ENCODE results near the gene SYCN. TPM values are rescaled to one million over a fixed set of nuclear protein-coding genes. Genes with fewer than 3 reads are reported as not detected.
A peak's percentile ranks its signal among the peaks of the same experiment; 100 is the strongest.
"Not testable (repeated sequence)": the region's sequence is repeated elsewhere in the genome, so short reads cannot be mapped to it uniquely, and the experiment has no call there.

SYCN gene
- total RNA-seq, 1 experiment from 2014 or later: not detected

DNA sequence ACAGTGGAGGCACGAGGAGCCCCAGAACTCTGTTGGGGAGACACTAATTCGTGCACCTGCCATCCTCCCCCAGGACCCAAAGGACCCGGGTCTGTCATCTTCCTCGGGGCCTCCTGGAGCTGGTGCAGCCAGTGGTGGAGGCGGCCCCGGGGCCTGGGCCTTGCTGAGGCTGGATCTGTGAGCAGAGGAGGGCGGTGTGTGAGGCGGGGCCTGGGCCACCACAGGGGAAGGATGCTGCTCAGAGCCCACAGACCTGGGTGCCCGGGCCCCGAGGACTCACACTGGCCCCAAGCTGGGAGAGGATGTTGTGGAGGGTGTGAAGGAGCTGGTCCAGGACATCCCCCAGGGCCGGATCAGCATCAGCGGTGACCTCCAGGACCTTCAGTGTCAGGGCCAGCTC is 32.5 kb upstream of the SYCN start:
- Histone ChIP-seq H3K27ac (ENCODE audit: low read length) (no peak overlapping the region), H3K36me3 (ENCODE audit: insufficient read depth, low read length) (no peaks in the 10 kb centered on the region), H3K9me3 (ENCODE audit: low read length) (no peaks in the 10 kb centered on the region), H3K27me3 (ENCODE audit: low read length) (no peaks in the 10 kb centered on the region), H3K9me2 (replicated peaks; ENCODE audit: insufficient read depth, low read length) (no peaks in the 10 kb centered on the region), H3K4me2 (ENCODE audit: low read depth, low read length, poor library complexity, severe bottlenecking) (no peak overlapping the region), H3K4me1 (ENCODE audit: low read length) (peaks cover 6% of the 10 kb centered on the region), H3K79me2 (ENCODE audit: low read length) (no peaks in the 10 kb centered on the region), H2AFZ (ENCODE audit: low read length) (no peak overlapping the region), H3K9ac (ENCODE audit: low read length) (no peak overlapping the region), H3K4me3 (ENCODE audit: low read length) (no peak overlapping the region), H4K20me1 (ENCODE audit: insufficient read depth, low read depth, low read length) (no peaks in the 10 kb centered on the region)
- DNase-seq: no peak

GRCh38 chr19:39232708-39233107 is 28.6 kb upstream of the SYCN start:
- H2AFZ ChIP-seq (ENCODE audit: low read length): no peak overlapping the region
- H3K79me2 ChIP-seq (ENCODE audit: low read length): no peaks in the 10 kb centered on the region
- H3K27me3 ChIP-seq (ENCODE audit: low read length): no peaks in the 10 kb centered on the region
- H3K4me1 ChIP-seq (ENCODE audit: low read length): peaks cover 2% of the 10 kb centered on the region
- DNase-seq: no peak
- H3K4me3 ChIP-seq (ENCODE audit: low read length): no peak overlapping the region
- H3K27ac ChIP-seq (ENCODE audit: low read length): no peak overlapping the region
- no peaks in the 10 kb centered on the region for H3K9me3 ChIP-seq (ENCODE audit: low read length)
- H3K36me3 ChIP-seq (ENCODE audit: insufficient read depth, low read length): no peaks in the 10 kb centered on the region
- no peak overlapping the region for H3K9ac ChIP-seq (ENCODE audit: low read length)
- H3K4me2 ChIP-seq (ENCODE audit: low read depth, low read length, poor library complexity, severe bottlenecking): no peak overlapping the region
- H4K20me1 ChIP-seq (ENCODE audit: insufficient read depth, low read depth, low read length): no peaks in the 10 kb centered on the region
- no peaks in the 10 kb centered on the region for H3K9me2 ChIP-seq (replicated peaks; ENCODE audit: insufficient read depth, low read length)

DNA sequence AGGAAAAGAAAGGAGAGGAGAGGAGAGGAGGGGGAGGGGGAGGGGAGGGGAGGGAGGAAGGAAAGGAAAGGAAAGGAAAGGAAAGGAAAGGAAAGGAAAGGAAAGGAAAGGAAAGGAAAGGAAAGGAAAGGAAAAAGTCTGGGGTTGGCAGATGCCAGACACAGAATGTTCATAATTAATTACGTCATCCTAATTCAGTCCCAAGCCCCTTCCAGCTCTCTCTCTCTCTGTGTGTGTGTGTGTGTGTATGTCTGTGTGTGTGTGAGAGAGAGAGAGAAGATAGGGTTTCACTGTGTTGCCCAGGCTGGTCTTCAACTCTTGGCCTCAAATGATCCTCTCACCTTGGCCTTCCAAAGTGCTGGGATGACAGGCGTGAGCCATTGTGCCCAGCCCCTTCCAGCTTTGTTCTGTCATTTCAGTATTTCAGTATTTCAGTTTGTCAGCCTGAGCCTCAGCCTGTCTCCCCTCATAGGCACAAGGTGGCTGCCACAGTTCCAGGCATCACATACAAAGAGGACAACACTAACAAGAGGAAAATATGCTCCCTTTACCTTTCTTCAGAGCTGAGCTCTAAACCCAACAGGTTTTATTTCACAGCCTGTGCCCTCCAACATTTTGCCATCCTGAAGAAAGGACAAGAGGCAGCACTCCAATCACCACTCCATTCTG is 26.2 kb upstream of the SYCN start:
- no peaks in the 10 kb centered on the region for H4K20me1 ChIP-seq (ENCODE audit: insufficient read depth, low read depth, low read length)
- DNase-seq: no peak
- no peak overlapping the region for H3K4me2 ChIP-seq (ENCODE audit: low read depth, low read length, poor library complexity, severe bottlenecking)
- no peaks in the 10 kb centered on the region for H3K36me3 ChIP-seq (ENCODE audit: insufficient read depth, low read length)
- H2AFZ ChIP-seq (ENCODE audit: low read length): no peak overlapping the region
- H3K27me3 ChIP-seq (ENCODE audit: low read length): no peaks in the 10 kb centered on the region
- no peaks in the 10 kb centered on the region for H3K9me2 ChIP-seq (replicated peaks; ENCODE audit: insufficient read depth, low read length)
- H3K9me3 ChIP-seq (ENCODE audit: low read length): no peaks in the 10 kb centered on the region
- no peaks in the 10 kb centered on the region for H3K4me1 ChIP-seq (ENCODE audit: low read length)
- H3K27ac ChIP-seq (ENCODE audit: low read length): no peak overlapping the region
- no peaks in the 10 kb centered on the region for H3K79me2 ChIP-seq (ENCODE audit: low read length)
- H3K4me3 ChIP-seq (ENCODE audit: low read length): no peak overlapping the region
- no peak overlapping the region for H3K9ac ChIP-seq (ENCODE audit: low read length)

- Histone ChIP-seq H3K9ac (ENCODE audit: low read length) (no peak overlapping the region), H2AFZ (ENCODE audit: low read length) (no peak overlapping the region), H3K4me1 (ENCODE audit: low read length) (no peaks in the 10 kb centered on the region), H3K9me3 (ENCODE audit: low read length) (no peaks in the 10 kb centered on the region), H3K79me2 (ENCODE audit: low read length) (no peaks in the 10 kb centered on the region), H3K27ac (ENCODE audit: low read length) (no peak overlapping the region), H3K9me2 (replicated peaks; ENCODE audit: insufficient read depth, low read length) (no peaks in the 10 kb centered on the region), H3K27me3 (ENCODE audit: low read length) (no peaks in the 10 kb centered on the region), H4K20me1 (ENCODE audit: insufficient read depth, low read depth, low read length) (no peaks in the 10 kb centered on the region), H3K36me3 (ENCODE audit: insufficient read depth, low read length) (no peaks in the 10 kb centered on the region), H3K4me2 (ENCODE audit: low read depth, low read length, poor library complexity, severe bottlenecking) (no peak overlapping the region), H3K4me3 (ENCODE audit: low read length) (no peak overlapping the region)
- no peak for DNase-seq
Measured at GRCh38 chr19:39224910-39225309, 20.8 kb upstream of the SYCN start.

DNA sequence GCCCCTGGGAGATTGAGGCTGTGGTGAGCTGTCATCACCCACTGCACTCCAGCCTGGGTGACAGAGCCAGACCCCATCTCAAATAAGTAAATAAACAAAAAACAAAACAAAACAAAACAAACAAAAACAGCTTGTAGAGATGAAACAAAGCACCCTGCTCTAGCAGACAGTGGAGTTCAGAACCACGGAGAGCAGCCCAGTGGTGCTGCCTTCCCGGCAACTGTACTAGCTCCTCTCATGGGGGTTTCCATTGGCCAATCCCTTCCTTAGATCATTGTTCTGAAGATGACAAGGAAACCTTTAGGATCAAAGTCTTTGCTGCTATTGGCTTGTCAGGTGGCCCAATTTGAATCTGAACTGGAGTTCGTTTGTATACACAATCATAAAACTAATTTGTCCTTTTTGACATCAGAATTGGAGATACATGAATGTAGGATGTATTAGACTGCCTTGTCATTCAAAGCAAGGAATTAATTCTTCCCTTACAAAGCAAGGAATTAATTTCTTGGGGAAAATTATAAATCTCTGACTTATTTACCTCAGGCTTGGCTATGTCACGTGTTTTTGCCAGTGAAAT is 19.7 kb upstream of the SYCN start:
- H4K20me1 ChIP-seq (ENCODE audit: insufficient read depth, low read depth, low read length): no peaks in the 10 kb centered on the region
- H2AFZ ChIP-seq (ENCODE audit: low read length): no peak overlapping the region
- H3K4me3 ChIP-seq (ENCODE audit: low read length): no peak overlapping the region
- no peak overlapping the region for H3K9ac ChIP-seq (ENCODE audit: low read length)
- H3K79me2 ChIP-seq (ENCODE audit: low read length): no peaks in the 10 kb centered on the region
- no peaks in the 10 kb centered on the region for H3K4me1 ChIP-seq (ENCODE audit: low read length)
- H3K4me2 ChIP-seq (ENCODE audit: low read depth, low read length, poor library complexity, severe bottlenecking): no peak overlapping the region
- H3K27ac ChIP-seq (ENCODE audit: low read length): no peak overlapping the region
- H3K9me2 ChIP-seq (replicated peaks; ENCODE audit: insufficient read depth, low read length): no peaks in the 10 kb centered on the region
- no peaks in the 10 kb centered on the region for H3K27me3 ChIP-seq (ENCODE audit: low read length)
- H3K9me3 ChIP-seq (ENCODE audit: low read length): no peaks in the 10 kb centered on the region
- DNase-seq: peak; percentile 44
- no peaks in the 10 kb centered on the region for H3K36me3 ChIP-seq (ENCODE audit: insufficient read depth, low read length)

GRCh38 chr19:39219108-39219507 is 15.0 kb upstream of the SYCN start:
- not testable (repeated sequence) for H3K79me2 ChIP-seq (ENCODE audit: low read length); H3K9ac ChIP-seq (ENCODE audit: low read length); H3K4me3 ChIP-seq (ENCODE audit: low read length); H3K27ac ChIP-seq (ENCODE audit: low read length); H3K9me2 ChIP-seq (replicated peaks; ENCODE audit: insufficient read depth, low read length); H2AFZ ChIP-seq (ENCODE audit: low read length); H4K20me1 ChIP-seq (ENCODE audit: insufficient read depth, low read depth, low read length); H3K9me3 ChIP-seq (ENCODE audit: low read length); DNase-seq; H3K4me2 ChIP-seq (ENCODE audit: low read depth, low read length, poor library complexity, severe bottlenecking); H3K4me1 ChIP-seq (ENCODE audit: low read length); H3K36me3 ChIP-seq (ENCODE audit: insufficient read depth, low read length); H3K27me3 ChIP-seq (ENCODE audit: low read length)

DNA sequence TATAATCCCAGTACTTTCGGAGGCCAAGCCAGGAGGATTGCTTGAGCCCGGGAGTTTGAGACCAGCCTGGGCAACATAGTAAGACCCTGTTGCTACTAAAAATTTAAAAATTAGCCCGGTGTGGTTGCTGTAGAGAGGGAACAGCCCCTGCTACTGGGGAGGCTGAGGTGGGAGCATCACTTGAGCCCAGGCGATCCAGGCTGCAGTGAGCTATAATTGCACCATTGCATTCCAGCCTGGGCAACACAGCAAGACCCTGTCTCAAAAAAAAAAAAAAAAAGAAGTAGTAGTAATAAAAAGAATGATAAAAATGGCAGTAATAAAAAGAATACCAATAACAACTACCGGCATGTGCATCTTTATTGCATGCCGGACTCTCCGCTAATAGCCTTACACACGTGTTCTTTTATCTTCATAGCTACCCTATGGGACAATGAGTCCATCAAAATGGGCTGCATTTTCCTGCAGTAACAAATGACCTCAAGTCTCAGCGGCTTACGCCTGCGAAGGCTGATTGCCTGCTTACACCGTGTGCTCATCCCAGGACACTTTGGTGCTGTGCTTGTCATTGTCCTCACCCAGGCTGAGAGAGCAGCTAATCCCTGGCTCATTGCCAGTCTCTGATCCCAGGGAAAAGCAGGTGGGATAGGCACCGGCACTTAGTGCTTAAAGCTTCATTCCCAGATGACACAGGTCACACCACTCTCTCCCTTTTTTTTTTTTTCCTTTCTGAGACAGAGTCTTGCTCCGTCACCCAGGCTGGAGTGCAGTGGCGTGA is 14.4 kb upstream of the SYCN start:
- Histone ChIP-seq H3K9me2 (replicated peaks; ENCODE audit: insufficient read depth, low read length) (no peaks in the 10 kb centered on the region), H3K9ac (ENCODE audit: low read length) (no peak overlapping the region), H3K4me2 (ENCODE audit: low read depth, low read length, poor library complexity, severe bottlenecking) (no peak overlapping the region), H4K20me1 (ENCODE audit: insufficient read depth, low read depth, low read length) (no peaks in the 10 kb centered on the region), H3K79me2 (ENCODE audit: low read length) (no peaks in the 10 kb centered on the region), H2AFZ (ENCODE audit: low read length) (no peak overlapping the region), H3K27me3 (ENCODE audit: low read length) (no peaks in the 10 kb centered on the region), H3K4me3 (ENCODE audit: low read length) (no peak overlapping the region), H3K9me3 (ENCODE audit: low read length) (no peaks in the 10 kb centered on the region), H3K27ac (ENCODE audit: low read length) (no peak overlapping the region), H3K36me3 (ENCODE audit: insufficient read depth, low read length) (no peaks in the 10 kb centered on the region), H3K4me1 (ENCODE audit: low read length) (no peaks in the 10 kb centered on the region)
- no peak for DNase-seq

GRCh38 chr19:39217094-39217493 is 13.0 kb upstream of the SYCN start:
- Histone ChIP-seq H3K9me2 (replicated peaks; ENCODE audit: insufficient read depth, low read length) (no peaks in the 10 kb centered on the region), H3K36me3 (ENCODE audit: insufficient read depth, low read length) (no peaks in the 10 kb centered on the region), H3K4me2 (ENCODE audit: low read depth, low read length, poor library complexity, severe bottlenecking) (no peak overlapping the region), H3K9ac (ENCODE audit: low read length) (no peak overlapping the region), H3K4me1 (ENCODE audit: low read length) (no peaks in the 10 kb centered on the region), H3K79me2 (ENCODE audit: low read length) (no peaks in the 10 kb centered on the region), H3K4me3 (ENCODE audit: low read length) (no peak overlapping the region), H2AFZ (ENCODE audit: low read length) (no peak overlapping the region), H4K20me1 (ENCODE audit: insufficient read depth, low read depth, low read length) (no peaks in the 10 kb centered on the region), H3K9me3 (ENCODE audit: low read length) (no peaks in the 10 kb centered on the region), H3K27me3 (ENCODE audit: low read length) (no peaks in the 10 kb centered on the region), H3K27ac (ENCODE audit: low read length) (no peak overlapping the region)
- DNase-seq: no peak
